Peyer's patch (tissue), 4 donors: ENCODE measurements around the gene NCK2.

Experiments
- CTCF ChIP-seq, 6 experiments: fragments of 450-650 bp in 4 of 6; fragments of 200-600 bp in 2 of 6; sonication (generic) in 1 of 6; IDR thresholded peaks; one replicate each; pipeline ENCODE4 v1.5.1; 2017 to 2019; ENCODE audit warnings: antibody characterized with exemption in 6 of 6, mild to moderate bottlenecking in 3 of 6, moderate library complexity in 1 of 6
- POLR2A ChIP-seq, 2 donors: fragments of 450-650 bp; IDR thresholded peaks; one replicate each; pipeline ENCODE4 v1.5.1; 2017; ENCODE audit warnings: antibody characterized with exemption in 2 of 2, mild to moderate bottlenecking in 2 of 2, moderate library complexity in 2 of 2

- TF ChIP-seq CTCF (IDR thresholded peaks at IDR 0.05) (no peak), POLR2A (IDR thresholded peaks at IDR 0.05) (no peak)
Measured at GRCh38 chr2:105820691-105821090, 76.0 kb downstream of the NCK2 start.
